SW 1271 (cell line): ENCODE measurements around the gene CD1D.
"Not testable (repeated sequence)": the region's sequence is repeated elsewhere in the genome, so short reads cannot be mapped to it uniquely, and the experiment has no call there.

Experiments used
- DNase-seq, 2 experiments: peaks; one replicate each; lab custom pipeline; 2025; lab: John Stamatoyannopoulos, UW

The CD1D gene

DNA sequence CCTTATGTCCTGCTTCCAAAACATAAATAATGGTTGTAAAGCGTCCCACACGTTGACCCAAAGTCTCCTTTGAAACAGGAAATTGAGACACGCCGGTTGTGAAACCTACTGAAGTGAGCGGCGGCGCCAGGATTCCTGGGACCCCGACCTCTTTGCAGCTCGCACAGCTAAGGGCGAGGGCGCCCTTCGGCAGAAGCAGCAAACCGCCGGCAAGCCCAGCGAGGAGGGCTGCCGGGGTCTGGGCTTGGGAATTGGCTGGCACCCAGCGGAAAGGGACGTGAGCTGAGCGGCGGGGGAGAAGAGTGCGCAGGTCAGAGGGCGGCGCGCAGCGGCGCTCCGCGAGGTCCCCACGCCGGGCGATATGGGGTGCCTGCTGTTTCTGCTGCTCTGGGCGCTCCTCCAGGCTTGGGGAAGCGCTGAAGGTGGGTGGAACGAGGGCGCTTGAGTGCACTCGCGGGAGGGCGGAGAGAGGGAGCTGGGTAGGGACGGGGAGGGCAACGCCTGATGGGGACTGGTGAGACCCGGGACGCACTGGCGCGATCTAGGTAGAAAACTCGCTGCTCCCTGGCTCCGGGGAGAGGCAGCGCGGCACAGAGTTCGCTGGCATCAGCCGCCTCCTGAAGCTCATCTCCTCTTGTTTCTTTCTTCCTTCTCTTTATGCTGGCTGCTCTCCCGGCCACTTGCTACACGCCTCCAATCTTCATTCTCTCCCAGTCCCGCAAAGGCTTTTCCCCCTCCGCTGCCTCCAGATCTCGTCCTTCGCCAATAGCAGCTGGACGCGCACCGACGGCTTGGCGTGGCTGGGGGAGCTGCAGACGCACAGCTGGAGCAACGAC, at the start of gene CD1D:
TSS of gene CD1D (plus strand) at position 155 of the 836 bp plus-strand sequence. CDS start at position 362, 207 bp downstream.
- no peak for DNase-seq

DNA sequence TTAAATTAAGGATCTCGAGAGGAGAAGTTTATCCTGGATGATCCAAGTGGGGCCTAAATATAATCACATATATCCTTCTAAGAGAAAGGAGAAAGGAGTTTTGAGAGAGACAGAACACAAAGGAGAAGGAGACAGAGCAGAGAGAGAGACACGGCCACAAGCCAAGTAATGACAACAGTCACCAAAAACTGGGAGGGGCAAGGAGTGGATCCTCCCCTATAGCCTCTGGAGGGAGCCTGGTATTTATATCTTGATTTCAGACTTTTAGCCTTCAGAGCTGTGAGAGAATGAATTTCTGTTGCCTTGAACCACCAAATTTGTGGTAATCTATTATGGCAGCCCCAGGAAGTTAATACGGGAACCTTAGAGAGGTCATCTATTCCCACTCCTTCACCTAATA, 49.5 kb upstream of the CD1D start:
- DNase-seq, result no peak

DNA sequence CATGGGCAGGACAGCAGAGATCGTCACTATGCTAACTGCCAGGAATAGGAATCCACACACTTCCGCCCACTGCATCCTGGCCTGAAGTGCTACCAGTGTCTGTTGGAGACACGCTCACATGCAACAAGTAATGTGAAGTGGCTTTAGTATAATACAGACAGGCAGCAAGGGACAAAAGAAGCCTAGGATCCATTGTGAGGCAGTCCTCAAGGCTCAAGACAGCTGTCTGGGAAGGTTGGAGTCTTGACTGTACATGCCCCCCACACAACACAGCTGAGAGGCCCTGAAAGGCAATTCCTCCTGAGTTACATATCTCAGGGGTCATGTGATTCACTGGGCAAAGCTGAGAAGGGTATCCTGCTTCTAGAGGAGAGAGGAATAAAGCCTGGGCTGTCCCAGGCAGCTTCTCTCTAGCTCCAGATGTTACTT, 39.9 kb upstream of the CD1D start:
- no peak for DNase-seq

DNA sequence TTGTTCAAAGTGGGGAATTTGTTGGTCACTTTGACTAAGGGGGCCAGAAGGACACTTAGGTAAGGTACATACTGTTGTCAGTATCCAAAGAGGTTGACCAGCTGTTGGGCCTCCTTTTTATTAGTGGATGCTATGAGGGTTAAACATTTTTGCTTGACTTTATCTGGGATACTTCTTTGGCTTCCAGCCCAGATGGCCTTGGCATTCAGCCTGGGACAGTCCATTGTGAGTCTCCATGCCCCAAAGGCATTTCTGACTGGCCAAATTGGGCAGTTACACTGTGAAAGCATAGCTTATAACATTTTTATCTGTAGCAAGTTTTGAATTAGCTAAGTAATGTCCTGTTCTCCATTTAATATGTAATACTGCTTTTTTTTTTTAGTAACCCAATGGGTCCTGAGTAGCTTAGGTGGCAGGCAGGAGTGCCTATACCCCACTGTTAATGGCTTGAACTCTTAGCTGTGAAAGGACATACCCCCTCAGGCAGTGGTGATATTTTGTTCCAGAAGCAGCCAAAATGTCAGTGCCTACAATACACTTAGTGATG, 35.4 kb upstream of the CD1D start:
- no peak for DNase-seq

DNA sequence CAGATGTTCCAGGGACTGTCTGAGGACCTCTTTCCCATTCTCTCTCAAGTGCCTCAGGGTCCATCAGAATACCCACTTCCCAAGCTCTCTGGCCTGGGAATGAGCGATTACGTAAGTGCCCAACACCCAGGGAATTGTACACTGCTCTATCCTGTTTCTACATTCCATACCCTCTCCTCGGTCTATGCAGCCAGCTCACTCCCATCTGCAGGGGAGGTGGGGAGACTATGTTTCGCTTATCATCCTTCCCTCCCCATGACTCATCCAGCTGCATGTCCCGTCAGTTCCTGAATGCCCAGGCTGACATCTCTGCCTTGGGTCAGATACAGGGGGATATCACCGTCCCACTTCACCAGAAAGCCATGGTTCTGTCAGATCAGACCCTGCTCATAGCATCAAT, 34.5 kb upstream of the CD1D start:
- DNase-seq, result no peak

DNA sequence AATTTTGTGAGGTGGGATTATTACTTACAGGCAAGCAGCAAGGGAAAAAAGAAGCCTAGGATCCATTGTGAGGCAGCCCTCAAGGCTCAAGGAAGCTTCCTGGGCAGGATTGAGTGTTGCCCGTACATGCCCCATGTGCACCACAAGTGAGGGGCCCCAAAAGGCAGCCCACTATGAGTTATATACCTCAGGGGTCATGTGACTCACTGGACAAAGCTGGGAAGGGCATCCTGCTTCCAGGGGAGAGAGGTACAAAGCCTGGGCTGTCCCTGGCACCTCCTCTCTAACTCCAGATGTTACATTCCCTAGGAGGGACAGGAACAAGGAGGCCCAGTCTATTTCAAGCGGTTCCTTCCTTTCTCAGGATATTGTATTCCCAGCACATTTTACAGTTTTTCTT, 34.0 kb upstream of the CD1D start:
- DNase-seq, result no peak

DNA sequence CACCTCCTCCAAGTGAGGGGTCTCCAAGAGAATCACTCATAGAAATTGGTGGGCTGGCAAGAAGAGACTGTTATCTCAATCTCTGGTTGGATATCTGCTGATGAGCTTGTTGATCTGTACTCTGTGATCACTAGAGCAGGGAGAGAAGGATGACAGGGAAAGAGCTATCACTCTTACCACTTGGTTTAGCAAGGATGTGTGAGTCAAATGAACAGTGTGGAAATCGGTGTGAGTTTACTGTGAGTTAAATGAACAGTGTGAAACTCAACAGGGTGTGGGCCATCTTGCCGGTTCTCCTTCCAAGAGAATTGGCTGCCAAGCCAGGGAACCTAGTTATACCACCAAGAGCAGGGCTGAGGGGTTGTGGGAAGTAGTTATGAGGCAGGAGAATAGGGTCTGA, 33.3 kb upstream of the CD1D start:
- DNase-seq, result no peak

DNA sequence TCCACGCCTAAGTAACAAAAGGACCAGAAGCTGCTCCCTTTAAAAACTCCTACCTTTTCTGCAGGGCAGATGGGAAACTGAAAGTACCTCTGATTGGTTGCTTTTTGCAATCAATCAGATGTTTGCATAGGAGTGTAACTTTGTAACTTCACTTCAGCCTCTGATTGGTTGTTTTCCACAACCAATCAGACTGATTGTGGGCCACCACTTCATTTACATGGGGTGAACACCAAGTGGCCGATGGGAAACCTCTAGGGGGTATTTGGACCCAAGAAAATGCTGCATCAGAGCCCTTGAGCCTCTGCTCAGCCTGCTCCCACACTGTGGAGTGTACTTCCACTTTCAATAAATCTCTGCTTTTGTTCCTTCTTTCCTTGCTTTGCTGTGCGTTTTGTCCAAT, 32.8 kb upstream of the CD1D start:
- no peak for DNase-seq

DNA sequence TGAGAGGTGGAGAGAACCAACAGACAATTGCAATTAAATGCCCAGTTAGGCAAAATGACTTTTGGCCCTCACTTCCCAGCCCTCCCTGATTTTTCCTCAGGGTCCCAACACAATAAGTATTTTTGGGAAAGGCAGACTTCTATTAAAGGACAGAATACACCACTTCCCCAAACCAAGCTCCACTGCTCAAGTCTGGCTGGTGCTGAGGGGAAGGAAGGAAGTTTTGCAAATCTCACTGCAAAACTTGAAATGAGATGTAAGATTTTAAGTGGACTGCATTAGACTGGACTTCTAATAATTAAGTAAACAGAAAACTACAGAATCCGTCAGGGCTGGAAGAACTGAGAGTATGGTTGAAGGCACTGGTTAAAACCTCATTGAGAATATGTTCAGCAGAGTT, 32.2 kb upstream of the CD1D start:
- no peak for DNase-seq

DNA sequence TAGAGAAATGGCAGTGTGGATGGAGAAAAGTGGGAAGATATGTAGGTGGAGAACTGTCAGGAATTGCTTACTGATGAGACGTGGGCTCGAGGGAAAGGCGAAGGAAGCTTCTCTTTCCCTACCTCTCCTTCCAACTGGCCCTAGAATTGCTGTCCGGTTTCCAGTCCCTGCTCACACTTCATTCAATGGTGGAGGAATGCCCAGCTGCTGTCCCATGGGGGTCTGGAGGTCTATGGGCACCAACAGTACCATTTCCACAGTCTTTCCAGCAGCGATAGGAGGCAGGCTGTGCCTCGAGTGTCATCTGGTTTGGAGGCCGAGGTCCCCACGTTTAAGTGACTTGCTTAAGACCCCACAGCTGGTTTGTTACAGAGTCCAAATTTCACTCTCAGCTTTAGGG, 31.5 kb upstream of the CD1D start:
- no peak for DNase-seq

DNA sequence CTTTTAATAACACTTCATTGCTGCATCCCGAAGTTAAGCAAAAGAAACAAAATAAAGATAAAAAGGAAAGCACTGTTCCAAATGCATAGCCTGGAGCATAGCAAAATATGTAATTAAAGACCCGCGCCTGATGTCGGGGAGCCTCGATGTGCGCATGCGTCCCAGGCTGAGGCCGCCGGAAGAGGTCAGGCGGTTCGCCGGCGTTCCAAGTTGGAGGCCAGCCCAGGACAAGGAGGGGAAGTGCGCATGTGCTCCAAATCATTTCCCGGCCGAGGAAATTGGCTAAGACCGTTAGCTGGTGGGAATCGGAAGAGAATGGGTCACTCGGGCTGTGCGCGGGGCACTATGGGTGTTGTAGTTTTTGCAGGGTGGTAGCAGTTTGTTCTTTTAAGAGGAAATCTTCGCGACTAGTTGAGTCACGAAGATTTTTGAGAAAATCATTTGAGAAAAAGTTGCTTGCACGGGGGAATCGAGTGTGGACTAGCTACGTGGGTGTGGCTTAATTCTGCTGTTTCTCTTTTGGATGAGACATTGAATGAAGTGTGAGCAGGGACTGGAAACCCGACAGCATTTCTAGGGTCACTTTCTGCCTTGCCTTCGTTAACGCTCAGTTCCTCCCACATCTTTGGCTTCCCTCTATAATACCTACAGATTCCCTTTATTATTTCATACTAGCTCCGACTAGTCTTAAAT, 31.0 kb upstream of the CD1D start:
- DNase-seq, result peak; percentile 64 to 89

DNA sequence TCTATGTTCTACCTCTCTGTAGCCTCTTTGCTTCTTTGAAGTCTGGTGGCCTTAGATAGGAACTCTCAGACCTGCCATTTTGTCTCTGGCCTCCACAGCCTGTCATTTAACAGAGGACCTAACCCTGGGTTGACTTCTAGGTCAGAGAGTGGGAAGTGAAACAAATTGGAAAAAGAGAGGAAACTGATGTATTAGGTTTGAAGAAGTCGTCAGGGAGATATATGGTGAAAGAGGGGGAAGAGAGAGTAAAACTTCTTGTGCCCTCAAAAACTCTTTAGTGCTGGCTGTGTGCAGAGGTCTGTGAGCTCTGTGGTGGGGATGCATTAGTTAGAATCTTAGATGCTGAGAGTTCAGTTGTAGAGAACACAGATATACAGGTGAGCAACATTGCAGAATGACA, 30.2 kb upstream of the CD1D start:
- no peak for DNase-seq

DNA sequence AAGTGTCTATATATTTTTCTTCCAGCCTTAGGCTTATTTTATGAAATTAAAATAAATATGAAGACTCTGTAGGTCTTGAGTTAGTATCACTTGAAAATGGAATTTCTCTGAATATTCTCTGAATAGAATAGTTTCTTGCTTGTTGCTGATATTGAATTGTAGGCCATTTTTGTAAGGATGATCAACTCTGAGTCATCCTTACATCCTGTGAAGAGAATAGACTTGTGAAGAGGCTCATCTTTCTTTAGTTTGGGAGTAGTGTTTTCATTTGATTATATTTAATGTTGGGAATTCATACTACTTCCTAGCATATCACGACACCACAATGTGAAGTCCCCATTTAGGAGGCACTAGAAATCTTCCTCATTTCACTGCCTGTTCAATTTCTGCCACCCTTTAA, 27.5 kb upstream of the CD1D start:
- DNase-seq, result no peak

DNA sequence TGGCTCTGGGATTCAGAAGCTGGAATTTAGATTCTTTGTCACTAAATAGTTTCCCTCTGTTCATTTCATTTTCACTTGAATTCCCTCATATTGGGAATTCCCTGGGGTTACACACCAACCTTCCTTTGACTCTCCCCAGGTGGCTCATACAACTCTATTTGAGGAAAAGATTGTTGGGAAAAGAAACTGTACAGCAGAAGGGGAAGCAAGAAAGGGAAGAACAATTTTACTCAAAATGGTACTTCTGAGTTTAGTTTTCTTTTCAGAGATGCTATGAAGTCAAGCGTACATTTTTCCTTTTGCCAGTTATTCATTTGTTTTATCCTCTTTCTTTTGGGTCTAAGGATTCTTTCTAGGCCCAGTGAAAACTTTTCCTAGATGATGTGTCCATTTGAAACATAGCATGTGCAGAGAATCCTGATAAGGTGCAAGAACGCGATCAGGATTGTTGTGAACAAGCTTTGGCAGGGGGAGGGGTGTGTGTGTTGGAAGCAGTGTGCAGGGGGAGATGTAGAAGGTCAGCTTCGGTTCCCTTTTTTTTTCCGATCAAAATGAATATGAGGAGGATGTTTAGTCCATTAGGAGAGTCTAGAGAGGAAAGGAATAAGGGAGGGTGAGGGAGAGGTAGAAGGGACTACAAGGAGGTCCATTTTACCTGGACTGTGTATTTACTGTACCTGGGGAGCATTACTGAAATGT, 26.8 kb upstream of the CD1D start:
- DNase-seq, result no peak

DNA sequence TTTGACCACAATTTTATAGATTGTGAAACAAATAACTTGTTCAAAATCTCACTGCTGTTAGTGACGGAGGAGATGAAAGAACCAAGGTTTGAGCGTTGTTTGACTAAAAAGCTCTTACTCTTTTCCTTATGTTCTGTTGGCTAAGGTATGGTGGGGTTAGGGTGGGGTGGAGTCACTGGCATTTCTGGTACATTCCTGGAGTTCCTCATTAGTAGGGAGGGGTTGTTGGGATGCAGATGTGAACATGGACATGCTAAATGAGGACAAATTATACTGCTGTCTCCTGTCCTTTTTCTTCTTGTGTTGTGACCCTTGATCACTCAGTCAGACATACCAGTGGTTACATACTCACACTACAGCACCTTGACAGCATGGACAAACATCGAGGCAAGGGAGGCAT, 26.2 kb upstream of the CD1D start:
- DNase-seq, result no peak

DNA sequence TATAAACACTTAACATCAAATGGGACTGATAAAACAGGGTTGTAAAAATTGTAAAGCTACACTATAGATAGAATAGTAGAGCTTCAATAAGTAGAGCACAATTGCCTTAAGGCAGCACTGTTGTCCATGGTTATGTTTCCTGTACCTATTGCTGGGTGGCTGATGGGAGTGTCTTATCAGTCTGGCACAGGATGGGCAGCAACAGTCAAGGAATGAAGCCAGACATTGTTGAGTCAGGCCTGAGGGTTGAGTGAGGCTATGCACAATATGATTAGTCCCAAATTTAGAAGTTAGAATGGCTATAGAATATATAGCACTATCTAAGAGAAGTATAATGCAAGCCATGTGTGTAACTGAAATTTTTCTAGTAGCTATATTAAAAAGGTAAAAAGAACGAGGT, 25.0 kb upstream of the CD1D start:
- no peak for DNase-seq

DNA sequence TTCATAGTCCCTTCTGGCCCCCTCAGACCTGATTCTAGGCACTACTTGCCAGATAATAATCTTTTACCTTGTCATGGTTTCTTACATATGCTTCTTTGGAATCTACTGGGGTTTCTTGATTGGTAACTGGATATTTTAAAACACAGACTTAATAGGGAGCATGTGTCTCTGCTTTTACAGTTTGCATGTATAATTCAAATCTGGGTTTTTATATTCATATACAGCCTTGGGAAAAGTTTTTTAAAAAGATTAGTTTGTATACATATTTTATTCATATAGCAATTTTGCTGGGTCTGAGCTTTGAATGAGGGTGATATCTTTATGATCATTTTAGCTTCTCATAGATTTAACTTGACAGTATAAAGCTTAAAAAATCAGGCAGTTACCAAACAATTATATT, 21.1 kb upstream of the CD1D start:
- no peak for DNase-seq

DNA sequence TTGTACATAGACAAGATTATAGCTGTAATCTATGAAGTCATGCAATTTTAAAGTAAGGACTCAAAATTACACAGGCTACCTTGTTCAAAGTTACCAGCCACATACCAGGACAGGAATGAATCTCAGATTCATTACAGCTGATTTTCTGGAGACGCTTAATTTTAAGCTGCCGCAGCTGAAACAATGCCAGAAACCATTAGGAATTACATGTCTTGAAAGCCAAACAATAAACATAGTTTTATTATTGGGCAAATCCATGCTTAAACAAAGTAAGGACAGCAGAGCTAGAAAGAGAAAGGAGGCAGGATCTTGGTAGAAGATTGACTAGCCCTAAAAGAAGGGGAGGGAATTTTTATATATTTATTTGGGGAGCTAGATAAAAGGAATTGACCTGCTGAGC, 19.2 kb upstream of the CD1D start:
- no peak for DNase-seq

DNA sequence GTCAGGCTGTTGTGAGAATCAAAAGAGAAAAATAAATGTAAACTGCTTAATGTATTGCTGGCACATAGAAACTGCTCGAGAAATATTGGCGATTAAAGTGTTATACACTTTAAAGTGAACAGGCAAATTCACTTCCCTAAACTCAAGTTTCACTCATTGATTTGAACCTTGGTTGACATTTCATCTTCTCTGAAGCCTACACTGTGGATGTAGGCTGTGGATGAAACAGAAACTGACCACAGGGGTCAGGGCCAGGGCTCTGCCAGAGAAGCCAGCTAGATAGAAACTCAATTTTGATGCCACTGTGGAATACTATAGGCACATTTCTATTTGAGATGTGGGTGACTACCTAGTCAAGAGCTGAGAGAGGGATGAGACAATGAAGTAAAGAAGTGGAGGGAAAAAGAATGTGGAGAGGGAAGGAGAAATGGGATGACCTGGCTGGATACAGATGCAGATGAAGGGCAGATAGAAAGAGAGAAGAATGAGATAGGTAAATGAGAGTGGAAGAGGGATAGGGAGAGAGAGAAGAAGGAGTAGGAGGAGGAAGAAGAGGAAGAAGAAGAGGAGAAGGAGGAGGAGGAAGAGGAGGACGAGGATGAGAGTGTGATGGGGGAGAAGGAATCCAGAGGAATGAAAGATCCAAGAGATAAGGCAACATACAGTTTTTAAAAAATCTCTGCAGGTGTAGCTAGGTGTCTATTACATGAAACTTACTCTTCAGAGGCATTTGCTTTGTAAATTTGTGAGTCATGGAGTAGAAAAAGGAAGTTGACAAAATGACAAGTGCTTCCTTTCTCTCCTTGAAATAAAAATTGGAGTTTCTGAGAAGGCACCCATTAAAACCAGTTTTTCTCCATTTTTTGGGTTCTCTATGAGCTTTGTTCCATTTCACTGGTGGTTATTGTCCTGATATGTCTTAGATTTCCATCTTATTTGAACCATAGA, 17.4 kb upstream of the CD1D start:
- DNase-seq, result no peak

DNA sequence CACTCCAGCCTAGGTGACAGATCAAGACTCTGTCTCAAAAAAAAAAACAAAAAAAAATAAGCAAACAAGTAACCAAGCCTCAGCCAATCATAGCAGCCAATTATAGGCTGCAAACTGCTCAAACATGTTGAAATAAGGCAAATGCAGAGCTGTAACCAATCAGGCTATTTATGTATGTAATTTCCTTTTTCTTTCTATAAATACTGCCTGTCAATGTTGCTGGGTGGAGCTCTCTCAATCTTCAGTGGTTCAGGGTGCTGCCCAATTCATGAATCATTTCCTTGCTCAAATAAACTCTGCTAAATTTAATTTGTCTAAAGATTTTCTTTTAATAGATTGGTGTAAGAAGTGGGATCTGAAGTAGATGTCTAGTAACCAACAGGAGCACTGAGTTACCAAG, 11.6 kb upstream of the CD1D start:
- DNase-seq, result no peak

DNA sequence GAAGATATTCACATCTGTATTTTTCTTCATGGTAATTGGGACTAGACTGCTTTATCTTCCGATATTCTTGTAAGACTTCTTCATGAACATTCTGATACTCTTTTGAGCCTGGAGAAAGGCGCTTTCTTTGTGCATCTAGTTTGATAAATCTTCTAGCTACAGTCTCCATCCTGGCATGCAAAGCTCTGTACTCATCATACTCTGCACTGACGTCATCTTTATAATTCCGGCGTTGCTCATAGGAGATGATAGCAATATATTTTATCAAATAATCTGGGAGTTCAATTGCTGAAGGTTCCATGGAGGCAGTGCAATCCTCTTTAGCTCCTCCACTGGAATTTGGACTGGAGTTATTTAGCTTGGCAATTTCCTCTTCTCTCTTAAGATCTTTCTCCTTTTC, 4.8 kb upstream of the CD1D start:
- DNase-seq, result not testable (repeated sequence)

DNA sequence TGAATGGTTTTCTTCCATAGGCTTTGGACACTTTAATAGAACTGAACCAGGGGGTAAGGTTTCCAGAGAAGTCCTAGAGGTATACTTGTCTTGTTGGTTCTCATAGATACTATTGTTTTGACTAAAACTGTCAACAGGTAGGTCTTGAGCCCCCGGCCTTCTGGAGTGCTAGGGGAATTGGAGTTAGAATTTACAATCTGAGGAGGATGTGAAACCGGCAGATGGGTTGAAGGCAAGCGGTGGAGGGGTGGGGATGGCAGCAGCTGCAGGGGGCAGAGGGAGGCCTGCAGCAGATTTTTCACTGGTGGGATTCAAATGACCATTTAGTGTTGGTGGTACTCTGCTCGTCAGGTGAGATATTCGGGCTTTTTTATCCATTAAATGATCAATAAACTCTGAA, 4.3 kb upstream of the CD1D start:
- no peak for DNase-seq
